T1000 (cell line): ENCODE measurements around the gene ZEB2.

ENCODE experiments used
- DNase-seq: peaks from one replicate; lab custom pipeline; 2025; ENCODE audit warnings: mixed read lengths; lab: John Stamatoyannopoulos, UW

ZEB2 gene

DNA sequence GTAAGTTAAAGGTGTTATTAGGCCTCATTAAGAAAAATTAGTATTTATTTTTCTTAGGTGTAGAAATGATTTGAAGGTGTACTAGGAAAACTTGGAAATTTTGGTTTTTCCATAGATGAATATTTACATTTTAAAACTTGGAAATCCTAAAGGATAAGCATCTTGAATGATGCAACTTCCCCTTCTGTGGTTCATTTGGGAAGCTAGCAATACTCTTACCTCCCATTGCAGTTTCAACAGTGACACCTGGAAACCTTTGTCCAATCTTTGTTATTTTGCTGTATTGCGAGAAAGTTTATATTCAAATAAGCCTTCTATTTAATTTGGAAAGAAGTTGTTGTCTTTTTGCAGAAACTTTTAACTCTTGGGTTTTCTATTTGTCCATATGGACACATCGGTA is 68.5 kb downstream of the ZEB2 start:
- no peak for DNase-seq

DNA sequence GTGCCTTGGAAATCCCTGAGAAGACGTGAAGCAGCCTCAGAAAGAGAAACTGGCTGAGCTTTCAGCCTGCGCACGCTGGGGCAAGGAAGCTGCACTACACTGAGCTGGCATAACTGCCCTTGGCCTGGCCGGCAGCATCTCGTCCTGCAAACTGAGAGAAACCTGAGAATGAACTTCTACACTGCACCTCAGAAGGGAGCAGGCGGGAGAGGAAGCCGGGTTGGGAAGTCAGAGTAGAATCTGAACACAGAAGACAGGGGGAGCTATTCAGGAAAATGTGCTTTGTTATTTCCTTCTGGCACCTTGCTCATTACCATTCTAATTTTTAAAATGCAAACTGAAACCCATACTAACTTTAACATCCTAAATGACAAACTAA is 70.9 kb downstream of the ZEB2 start:
- no peak for DNase-seq

DNA sequence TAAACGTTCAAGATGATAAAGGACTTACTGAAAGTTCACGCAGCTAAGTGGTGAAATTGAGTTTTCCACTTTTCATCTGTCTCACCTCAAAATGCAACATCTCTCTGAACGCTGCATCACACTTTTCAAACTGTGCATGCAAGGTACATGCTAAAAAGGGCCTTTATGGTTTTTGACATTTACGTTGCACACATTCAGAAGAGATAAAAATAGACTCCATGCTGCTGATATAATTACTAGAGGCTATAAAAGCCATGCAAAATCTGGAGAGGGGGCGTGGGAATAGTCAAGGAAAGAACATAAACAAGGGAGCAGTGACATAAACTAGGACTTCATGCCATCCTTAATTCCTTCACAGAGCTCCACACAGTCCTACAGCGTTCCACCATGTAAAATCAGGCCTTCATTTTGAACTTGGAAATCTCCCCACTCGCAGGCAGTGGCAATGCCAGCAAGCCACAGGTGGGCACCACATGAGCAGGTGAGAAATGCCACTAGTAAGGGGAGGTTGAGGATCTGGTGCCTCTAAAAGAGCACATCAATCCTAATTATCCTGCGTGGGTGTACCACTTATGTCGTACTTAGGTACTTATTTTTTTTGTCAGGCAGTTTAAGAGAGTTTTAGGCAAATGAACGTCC is 71.4 kb downstream of the ZEB2 start:
- DNase-seq = no peak

DNA sequence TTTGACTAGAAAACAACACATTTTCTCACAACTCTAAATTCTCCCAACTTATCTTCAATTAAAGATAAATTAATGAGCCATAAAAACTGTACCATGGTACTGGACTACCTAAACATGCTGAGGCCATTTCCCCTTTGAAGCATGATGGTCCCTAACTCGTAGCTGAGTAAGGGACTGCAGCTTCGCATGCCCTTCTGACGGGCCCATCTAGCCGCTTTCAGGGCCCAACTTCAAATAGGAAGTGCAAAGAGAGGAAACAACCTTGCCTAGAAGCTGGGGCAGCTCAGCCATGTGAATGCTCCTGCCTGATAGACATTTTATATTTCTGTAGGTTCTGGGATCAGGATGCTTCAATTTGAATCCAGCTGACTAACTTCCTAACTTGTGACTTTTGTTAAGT is 72.4 kb downstream of the ZEB2 start:
- DNase-seq = no peak

DNA sequence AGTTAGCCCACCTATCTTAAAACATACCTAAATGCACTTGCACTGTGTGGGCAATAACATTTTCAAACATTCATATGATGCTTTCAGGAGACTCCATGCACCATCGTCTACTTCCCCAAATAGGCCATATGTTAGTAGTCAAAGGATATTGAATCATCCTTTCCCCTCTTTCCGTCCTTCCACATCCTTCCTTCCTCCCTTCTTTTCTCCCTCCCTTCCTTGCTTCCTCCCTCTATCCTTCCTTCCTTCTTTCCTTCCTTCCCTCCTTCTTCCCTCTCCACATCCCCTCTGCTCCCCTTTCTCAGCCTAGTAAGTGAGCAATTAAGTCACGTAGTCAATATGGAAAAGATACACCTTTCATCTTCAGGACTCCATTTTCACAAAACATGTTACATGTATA is 73.8 kb downstream of the ZEB2 start:
- no peak for DNase-seq

DNA sequence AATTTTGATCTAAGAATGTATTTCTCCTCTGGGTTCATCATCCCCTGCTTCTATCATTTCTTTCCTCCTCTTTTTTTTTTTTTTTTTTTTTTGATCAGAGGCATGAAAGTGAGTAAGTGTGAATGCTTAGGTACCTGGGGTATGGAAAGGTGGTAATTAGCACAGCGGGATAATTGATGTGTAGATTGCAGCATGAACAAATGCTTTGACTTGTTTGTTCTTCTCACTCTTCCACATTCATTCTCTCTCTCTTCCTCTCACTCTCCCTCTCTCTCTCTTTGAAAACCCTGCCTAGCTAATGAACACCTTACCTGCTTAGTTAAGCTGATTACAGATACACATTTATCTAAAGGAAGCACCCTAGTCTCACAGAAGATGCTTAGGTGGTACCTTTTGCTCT is 74.7 kb downstream of the ZEB2 start:
- no peak for DNase-seq

DNA sequence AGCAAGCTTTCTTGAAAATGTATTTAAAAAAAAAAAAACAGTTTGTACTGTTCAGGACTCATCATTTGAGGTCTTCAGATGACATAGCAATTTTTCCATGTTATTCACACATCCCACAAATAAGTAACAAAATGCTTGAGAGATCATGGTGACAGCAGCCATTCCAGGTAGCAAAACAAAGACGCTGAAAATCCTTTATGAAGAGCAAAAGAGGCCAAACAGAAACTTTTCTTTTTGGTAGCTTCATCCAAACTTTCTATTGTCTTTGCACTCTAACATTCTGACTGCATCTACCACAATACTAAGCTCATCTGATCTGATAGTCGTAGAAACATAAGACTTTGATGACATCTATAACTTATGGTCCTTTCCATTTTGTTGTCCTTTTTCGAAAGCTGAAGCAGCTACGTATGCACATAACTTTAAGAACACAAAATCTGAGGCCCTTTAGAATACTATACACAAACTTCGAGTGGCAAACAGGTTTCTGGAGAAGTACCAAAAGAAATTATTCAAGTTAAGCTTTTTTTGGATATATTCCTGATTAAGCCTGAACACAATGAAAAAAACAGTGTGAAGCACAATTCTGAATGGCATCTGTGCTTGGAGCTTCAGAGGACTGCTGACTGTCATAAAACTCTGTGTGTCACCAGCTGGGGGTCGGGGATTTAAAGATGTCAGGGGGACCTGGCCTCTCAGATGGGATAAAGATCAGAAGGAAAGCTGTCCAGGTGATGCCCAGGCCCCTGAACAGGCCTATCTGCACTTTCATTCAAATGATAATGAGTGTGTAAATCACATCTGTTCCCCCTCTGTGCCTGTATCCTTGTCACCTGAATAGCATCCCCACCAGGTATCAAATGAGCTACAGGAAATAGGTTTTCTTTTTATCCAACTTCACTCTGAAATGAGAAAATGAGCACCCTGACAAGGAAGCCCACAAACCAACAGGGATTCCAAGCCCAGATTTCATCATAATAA is 75.8 kb downstream of the ZEB2 start:
- DNase-seq = no peak

DNA sequence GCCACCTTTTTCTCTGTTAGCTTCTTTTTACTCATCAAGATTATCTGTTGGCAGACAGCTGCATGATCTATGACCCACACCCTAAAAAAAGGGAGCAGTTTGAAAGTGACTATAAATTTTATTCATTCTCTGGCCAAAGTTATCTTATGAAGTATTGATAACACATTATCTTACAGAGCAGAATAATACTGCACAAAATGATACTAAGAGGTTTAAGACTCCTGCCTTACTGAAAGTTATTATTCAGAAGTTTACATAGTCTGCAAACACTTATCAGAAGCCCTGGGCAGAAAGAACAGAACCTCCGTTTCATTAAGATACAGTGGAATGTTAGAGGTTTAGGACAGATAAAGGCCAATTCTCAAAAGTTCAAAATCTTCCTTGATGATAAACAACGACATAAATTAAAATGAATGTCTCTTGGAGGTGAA is 78.2 kb downstream of the ZEB2 start:
- no peak for DNase-seq

DNA sequence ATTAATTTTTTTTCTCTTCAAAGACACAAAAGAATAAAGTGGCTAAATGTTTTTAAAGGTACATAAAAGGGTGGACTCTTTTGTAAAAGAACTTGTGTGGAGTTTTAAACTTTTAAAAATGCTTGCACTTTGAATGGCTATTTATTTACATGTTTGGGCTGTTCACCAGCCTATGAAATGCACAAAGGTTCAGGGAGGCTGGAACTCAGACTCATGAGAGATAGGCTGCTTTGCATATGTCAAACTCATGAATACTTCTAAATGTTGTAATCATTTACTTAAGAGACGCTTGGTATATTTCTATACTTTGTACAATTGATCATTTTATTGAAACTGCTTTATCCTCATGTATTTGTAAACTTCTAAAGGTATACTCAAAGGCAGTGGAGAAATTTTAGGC is 79.9 kb downstream of the ZEB2 start:
- DNase-seq = no peak

DNA sequence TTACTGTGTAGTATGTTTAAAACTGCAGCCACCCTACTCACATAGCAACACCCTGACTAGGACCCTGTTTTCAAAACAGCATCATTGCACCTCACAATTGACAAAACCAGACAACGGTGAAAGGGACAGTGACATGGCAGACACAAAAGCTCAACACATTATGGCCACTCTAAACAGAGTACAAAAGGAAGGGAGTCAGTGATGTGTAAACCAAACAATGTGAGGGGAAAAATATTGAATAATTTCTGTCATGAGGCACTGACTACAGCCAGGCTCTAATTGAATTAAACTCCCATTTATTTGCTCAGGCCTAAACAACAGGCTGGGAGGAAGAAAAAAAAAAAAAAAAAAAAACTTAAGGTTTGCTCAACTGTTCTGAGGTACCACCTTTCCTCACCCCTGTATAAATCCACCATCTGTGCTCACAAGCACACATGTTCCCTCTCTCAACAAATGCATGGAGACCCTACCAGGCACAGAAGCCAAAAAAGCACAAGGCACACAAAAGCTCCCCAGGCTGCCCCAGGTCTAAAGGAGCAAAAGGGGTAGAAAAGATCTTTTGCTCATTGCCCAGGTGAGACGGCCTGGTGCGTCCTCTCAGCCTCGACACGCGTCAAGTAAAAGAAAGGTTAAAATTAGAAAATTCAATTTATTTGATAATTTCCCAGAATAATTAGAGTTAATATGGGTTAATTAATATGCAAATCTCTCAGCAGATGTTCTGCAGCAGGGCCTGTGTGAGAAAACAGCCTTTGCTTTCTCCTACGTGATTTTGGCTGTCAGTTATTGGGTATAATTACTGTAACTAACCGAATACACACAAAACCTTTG is 80.9 kb downstream of the ZEB2 start:
- DNase-seq = no peak

DNA sequence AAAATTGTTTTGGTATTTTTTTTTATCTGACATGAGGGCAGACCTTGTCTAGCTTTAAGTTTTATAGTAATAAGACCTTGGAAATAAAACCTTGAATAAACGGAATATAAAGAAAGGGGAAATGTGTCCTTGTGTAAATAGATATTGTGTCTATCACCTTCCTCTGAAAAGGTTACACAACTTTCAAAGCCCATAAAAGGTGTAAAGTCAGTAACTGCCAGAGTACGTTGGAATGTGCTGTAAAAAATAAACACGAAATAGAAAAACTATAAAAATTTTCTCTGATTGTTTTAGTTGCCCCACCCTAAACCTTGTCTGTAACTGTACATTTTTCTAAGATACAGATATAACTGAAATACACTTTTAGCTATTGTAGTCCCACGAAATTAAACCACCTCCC is 82.3 kb downstream of the ZEB2 start:
- no peak for DNase-seq

DNA sequence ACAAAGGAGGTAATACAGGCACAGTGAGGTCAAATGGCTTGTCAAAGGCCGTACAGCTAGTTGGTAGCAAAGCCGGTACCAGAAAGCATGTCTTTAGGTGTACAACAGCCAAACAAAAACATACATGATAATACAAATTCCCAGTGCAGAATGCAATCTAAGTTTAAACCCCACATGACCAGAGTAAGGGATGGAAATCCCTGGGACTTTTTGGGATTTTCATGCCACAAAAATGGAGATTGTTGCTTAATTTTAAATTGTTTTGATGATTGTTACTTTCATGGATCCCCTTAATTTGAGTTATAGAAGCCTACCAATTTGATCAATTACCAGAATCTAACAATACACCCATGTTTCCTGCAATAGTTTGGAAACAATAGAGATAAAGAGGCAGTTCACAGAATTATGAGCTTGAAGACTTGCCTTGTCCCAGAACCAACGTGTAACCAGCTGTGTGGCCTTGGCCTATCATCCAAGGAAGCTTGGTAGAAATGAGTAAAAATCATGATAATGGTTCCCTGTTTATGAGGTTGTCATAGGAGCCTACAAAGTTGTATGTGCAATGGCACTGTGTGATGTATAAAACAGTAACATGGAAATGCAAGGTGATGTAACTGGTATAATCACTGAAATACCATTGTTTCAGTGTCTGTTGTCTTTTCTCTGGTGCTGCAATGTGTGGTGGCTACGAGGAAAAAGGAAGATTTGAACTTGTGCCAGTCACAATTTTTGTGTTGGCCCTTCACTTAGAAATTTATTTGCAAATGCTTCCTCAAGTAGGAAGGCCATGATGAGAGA is 85.3 kb downstream of the ZEB2 start:
- DNase-seq = no peak

DNA sequence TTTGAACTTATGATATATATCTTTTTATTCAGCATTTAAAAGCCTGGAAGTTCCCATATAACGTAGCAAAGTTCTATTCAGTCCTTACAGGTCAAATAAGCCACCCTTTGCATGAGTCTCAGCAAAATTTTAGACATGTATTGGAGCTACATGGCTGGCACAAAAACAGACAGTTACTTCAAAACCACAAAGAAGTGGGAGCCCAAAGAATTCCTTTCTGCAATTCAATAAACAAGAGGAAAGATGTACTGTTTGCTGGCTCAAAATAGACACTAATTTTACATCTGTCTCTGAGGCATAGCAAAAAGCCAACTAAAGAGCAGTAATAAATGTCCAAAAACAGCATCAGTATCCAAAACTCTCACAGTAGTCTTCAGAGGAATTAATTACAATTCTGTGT is 87.0 kb downstream of the ZEB2 start:
- DNase-seq = no peak

DNA sequence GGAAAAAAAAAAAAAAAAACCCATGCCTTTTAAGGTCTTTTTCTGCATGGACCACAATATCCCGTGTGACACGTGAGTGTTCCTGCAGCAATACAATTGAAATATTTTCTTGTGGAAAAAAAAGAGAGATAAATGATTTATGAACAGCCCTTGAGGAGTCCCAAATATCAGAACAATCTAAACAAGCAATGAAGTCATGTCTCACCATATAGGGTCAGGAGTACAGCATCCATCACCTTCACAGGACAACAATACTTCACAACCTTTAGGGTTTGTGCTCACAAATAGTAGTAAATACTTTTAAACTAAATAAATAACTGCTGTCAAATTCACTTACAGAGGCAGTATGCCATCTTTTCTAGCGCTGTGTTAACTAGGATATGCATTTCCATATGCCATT is 87.9 kb downstream of the ZEB2 start:
- DNase-seq = no peak

DNA sequence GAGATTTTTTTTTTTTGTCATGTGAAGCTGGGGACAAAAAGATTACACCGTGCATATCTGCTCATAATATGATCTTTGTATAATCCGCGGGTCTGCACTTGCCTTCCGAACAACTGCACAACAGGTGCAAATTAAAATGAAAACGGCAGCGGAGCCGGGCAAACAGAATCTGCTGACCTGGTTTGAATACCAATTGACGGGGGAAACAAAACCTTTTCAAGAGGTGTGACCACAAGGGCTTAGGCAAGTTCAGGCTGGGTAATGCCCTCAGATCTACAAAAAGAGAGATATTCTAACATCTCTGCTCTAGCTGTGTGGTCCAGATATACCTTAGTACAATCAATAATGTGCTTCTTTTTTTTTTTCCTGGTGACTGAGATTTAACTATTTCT is 88.5 kb downstream of the ZEB2 start:
- no peak for DNase-seq

DNA sequence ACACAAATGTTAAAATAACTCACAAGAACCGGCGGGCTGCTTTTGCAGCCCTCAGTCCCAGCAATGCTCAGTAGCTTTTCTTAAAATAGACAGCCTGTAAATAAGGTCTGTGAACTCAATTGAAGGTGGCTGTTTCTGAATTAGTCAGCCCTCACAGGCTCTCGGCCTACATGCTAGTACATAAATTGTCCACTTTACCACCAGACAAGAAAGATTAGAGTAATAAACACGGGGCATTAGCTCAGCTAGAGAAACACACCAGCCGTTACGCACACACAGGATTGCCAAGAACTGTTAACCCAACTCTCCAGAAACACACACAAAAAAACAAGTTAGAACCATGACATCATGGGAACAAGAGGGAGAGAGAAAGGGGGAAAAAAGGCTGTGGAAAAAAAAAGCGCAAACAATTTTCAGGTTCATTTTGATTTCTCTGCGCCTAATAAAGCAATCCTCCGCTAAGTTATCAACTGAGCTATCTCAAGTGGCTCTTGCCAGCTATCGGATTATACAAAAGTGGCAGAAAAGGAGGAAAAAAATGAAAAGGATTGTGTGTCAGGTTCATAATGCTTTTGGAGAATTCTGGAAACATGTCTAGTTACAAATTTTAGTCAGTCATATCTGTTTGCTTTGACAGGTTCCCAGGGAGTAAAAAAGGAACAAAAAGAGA is 89.1 kb downstream of the ZEB2 start:
- no peak for DNase-seq

DNA sequence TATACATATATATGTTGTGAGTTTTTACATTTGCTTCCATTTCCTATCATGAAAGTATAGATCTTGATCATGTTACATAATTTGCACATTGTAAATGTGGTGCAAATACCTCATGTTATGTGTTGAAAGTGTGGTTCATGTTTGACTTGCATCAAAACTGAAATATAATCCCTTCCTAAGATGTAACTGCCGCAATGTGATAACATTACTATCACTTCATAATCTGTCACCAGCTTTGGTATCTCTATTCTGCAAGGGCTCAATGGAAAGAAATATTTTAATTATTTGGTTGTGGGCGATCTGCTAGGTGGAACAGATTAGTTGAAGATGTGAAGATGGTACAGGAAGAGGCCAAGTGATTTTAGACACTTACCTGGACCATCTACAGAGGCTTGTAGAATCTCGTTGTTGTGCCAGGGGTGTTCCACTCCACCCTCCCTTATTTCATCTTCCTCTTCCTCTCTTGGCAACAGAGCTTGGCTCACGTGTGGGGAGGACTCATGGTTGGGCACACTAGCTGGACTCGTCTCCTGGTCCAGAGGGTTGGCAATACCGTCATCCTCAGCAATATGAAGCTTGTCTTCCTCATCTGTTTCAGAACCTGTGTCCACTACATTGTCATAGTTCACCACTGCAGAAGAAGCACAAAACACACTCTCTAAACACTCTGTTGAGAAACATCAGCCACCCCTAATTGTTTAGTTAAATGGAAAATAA is 90.4 kb downstream of the ZEB2 start:
- DNase-seq = no peak

DNA sequence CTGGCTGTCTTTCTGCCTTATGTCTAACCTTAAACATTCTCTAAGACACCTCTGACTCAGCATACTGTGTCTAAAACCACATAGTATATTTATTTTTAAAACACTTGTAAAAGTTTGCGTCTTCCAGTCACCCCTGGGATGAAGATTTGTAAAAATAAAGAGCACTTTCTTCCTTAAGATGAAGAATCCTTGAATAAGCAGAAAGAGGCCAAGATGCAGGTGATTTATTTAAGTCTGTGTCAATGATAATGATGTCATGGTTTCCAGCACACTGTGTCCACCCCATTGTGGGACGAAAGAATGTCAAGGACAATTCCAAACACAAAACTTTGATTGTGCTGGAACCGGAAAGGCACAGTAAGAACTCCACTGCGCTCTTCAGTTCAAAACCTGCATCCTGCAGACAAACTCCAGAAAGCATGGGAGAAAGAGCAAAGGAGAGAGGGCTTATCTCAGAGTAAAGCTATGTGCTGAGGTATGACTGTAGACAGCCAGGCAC is 92.9 kb downstream of the ZEB2 start:
- no peak for DNase-seq

DNA sequence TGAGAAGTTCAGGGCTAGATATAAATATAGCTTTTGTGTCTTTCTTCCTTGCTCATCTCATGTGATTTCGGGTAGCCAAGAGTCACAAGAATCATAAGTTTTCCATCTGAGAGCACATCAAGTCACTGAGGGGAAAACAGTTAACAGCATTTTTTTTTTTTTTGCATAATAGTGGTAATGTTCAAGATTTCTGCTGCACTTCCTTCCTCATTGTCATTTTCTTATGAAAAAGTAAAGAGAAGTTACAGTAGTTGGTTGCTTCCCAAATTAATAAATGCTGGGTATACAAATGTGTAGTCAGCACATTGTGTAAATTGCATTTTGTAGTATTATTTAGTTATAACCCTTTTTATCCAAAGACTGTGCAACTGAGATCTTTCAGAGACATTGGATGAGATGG is 93.6 kb downstream of the ZEB2 start:
- no peak for DNase-seq

DNA sequence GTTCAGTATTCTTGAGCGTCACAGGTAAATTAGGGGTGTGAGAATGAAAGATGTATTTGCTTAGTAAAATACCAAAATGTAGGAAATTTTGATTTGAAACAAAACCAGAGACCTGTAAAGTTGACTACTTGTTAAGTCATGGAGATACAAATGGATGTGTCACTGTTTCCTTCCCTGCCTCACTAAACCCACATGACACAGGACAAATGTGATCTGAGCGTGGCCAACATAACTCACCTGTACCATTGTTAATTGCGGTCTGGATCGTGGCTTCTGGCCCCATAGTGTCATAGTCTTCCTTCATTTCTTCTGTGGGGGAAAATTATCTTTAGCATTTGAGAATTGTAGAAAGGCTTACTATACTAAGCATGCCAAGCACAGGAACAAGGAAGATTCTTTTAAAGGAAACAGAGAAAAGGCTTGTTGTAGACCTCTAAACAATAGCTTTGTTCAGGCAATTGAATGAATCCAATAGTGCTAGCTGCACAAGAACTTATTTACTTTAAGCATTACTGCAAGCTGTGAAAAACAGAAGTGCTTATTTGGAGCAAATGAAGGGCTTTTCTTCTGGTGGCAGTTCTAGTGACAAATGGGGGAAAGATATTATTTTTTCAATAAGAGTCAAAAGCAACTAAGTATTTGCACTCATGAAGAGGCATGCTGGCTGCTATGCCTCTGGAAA is 95.2 kb downstream of the ZEB2 start:
- DNase-seq = no peak
